ENCODE measurements around the gene NXT1.

DNA sequence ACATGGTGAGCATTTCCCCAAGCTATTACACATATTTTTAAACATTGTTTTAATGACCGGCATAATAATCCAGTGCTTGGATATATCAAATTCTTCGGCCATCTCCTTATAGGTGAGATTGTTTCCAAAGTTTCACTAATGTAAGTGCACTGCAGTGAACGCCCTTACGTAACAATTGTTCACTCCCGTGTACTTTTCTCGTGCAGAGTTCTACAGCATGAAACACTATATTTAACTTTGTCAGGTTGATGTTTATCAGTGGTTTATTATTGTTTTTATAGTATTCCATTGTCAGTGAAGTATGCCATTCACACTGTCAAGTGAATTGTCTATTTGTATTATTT lies 7.9 kb downstream of the NXT1 start:
- TF ChIP-seq POLR2A (IDR thresholded peaks at IDR 0.05; ENCODE audit: low read depth, low read length) (no peak), POLR2AphosphoS5 (IDR thresholded peaks at IDR 0.05; ENCODE audit: low read depth, low read length) (no peak)

Data from GM12892 (cell line).